HG03342 (cell line): ENCODE measurements around the gene ABLIM1.
A peak's percentile ranks its signal among the peaks of the same experiment; 100 is the strongest.

Source experiments
- ATAC-seq: cut with Tn5 transposase; IDR thresholded peaks from one replicate; pipeline ENCODE4 v1.9.1; 2021; ENCODE audit warnings: mild to moderate bottlenecking, moderate library complexity; ENCODE audit not compliant: unreplicated experiment

The ABLIM1 gene

GRCh38 chr10:114624951-114625780 lies 32.9 kb downstream of the ABLIM1 start:
- no peak for ATAC-seq

DNA sequence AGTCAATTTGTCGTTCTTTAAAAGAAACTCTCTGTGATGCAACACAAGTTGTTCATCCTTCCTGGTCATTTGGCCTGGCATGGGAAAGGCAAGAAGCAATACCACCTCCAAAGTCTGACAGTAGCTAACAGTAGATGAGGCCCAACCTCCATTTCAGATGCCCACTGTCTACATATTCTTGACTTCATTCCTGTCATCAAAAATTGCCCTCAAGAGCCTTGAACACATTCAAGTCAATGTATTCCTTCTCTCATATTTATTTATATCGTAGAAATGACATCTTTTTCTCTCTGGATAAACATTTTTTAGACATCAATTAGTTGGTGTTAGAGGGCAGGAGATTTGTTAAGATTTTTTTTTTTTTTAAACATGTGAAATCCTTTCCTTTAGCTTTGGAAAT lies 33.7 kb downstream of the ABLIM1 start:
- no peak for ATAC-seq

DNA sequence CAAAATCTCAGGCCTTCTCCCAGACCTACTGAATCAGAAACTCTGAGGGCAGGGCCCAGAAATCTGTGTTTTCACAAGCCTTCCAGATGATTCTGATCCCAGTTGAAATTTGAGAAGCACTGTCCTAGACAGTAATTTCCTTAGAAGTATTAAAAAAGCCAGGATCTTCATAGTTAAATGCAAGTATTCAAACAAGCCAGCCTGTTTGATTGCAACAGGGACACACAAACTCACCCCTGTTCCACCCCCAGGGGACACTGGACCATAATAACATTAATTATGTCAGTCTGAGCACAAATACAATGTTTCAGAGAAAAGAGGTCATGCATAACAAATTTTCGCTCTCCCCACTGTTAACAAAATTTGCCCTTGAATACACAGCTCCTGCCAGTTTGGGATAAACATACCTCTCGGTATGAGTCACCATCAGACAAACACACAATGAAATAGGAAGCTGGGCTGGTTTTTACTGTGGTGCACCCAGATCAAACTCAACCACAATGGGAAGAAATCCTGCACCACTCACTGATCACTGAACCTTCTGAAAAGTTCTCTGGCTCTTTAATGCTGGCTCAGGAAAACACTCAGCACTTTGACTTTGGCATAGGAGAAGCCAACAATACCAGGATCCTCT lies 34.3 kb downstream of the ABLIM1 start:
- no peak for ATAC-seq

DNA sequence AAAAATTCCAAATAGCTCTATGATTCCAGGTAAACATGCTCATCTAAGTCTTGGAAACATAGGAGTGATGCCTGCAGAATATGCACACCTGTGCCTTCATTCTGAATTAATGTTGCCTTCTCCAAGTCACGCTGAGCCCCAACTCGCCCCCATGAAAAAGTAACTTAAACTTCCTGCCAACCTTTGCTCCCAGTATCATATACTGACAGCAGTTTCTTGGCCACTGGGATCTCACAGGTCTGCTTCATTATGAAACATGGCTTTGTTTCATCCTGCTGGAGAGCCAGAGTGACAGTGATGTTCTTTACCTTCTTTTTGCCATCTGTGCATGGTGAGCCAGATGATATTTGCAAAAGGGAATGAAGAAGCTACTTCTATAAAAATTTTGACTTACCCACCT lies 34.9 kb downstream of the ABLIM1 start:
- ATAC-seq: no peak

GRCh38 chr10:114618722-114619121 lies 39.4 kb downstream of the ABLIM1 start:
- ATAC-seq: no peak

GRCh38 chr10:114616516-114616915 lies 41.6 kb downstream of the ABLIM1 start:
- no peak for ATAC-seq

GRCh38 chr10:114616103-114616502 lies 42.0 kb downstream of the ABLIM1 start:
- no peak for ATAC-seq

DNA sequence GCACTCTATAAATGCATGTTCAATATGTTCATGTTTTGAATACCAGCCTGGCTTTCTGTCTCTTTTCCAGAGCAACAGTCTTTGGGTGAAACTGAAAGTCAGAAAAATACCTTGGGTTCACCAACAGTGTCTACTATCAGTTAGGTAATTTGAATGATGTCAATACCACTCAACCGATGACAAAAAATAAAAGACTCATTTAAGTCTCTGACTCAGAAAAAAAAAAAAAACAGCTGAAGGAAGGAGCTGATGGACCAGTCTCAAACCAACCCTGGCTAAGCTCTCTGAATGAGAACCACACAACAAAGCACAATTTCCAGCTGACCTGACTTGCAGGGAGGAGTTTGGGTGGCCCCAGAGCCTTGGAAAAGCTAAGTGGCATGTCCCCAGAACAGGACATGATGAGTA lies 42.5 kb downstream of the ABLIM1 start:
- ATAC-seq: peak; percentile 97

GRCh38 chr10:114613237-114613979 lies 44.7 kb downstream of the ABLIM1 start:
- ATAC-seq: no peak

GRCh38 chr10:114611617-114612016 lies 46.5 kb downstream of the ABLIM1 start:
- no peak for ATAC-seq

- no peak for ATAC-seq
Measured at GRCh38 chr10:114609518-114610426, 48.3 kb downstream of the ABLIM1 start.

GRCh38 chr10:114607358-114607998 lies 50.6 kb downstream of the ABLIM1 start:
- ATAC-seq: no peak

DNA sequence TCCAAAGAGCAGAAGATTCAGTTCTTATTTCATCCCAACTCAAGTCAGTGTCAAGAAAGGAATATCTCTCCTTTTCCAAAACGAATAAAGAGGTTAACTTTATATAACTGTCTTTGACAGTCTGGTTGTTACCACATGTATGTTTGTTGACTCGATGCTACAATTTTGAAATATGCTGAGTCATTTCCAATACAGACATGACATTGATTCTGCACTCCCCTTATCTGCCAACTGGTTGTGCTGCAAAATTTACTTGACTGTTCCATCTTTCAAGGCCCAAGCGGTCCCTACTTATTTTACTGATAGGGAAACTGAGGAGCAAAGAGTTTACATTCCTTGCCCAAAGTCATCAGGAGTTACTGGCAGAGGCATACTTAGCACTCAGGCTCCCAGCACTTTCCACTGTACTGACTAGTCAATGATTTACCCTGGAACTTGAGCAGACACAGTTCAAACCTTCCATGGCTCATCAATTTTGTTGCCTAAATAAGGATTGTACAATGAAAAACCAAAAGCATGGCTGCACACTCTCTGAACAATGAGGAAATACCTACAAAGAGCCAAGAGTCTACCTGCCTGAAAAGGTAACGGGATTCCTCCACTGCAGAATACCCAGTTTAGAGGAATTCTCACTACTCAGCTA lies 52.8 kb downstream of the ABLIM1 start:
- ATAC-seq: peak; percentile 66

DNA sequence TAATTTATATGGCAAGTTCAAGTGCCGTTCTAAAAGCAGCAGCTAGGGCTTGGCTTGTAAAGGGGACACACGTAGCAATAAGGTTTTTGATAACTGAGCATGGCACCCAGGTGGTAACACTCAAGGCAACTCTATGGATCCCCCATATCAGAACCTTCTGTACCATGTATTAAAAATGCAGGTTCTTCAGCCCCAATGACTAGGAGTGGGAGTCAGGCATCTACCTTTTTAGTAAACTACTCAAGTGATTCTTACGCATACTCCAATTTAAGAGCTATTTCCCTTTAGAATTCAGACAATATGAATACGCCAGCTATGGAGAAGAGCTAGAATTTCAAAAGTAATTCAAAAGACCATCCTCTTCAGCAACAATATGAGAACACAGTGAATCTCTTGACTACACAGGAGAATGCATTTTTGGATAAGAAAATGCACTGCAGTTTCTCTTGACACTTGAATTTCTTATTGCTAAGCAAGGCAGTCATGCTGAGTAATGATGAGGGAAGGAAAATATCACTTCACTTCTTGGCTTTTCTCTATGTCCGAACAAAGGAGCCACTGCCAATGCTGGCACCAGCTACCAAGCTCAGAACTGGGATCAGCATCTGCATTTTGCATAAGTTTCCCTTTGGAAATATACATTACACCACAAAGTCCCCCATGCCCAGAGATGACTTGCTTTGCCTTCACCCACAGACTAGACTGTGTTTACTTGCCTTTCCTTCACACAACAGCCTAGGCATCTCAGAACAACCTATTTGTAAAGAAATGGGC lies 53.5 kb downstream of the ABLIM1 start:
- no peak for ATAC-seq

DNA sequence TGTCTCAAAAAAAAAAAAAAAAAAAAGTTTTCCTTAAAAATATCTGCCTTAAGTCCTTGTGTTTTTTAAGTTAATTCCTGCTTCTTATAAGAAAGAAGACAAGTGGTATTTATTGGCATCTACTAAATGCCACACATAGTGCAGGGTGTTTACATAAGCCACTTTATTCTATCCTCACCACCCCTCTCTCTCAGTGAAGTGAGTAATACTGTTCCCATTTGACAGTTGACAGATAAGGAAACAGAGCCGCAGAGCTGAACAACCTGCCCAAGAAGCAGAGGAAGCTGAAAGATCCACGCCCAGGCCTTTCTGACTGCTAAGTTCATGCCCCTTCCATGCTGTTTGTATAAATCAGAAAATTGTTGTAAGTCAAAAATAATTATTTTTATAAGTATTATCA lies 54.1 kb downstream of the ABLIM1 start:
- ATAC-seq: no peak

DNA sequence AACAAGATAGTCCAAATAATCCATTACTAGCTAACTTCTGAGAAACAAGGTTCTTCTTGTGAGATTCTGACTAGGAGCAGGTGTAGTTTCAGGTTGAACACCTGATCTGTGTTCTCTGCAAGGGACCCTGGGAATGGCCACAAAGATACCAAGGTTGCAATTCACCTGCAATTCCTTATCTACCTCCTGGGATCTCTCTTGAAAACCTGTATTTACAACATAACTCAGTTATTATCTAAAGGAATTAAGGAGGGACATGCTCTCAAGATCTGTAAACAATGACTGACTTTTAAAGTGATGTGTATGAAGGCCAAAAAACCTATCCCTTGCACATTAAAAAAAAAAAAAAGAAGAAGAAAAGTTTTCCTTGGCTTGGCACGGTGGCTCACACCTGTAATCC lies 54.8 kb downstream of the ABLIM1 start:
- no peak for ATAC-seq

- no peak for ATAC-seq
Measured at GRCh38 chr10:114600057-114600456, 58.0 kb downstream of the ABLIM1 start.

DNA sequence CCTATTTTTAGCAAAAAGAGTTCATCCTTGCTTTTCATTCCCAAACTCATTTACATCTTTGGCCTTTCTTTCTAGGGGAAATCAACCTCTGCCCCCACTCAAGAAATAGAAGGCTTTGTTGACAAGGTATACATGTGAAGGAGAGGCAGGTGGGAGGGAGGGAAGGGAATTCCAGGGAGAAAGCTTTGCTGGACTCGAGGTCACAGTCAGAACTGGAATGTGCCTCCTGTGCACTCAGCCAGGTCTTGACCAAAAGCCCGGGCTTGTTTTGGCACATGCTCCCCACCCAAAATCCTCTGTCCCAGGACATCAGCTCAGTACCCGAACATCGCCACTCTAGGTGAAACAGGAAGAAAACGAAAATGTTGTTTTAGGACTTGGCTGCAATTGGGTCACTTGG lies 61.3 kb downstream of the ABLIM1 start:
- no peak for ATAC-seq
